CD4-positive, alpha-beta T cell treated with Interleukin-1 beta for 1 hour (primary cell): ENCODE data around the gene PDZRN3.

Experiments
- DNase-seq, 2 donors: peaks; one replicate each; pipeline ENCODE4 v3.0.0-alpha.2; 2020 to 2022

PDZRN3 gene

DNA sequence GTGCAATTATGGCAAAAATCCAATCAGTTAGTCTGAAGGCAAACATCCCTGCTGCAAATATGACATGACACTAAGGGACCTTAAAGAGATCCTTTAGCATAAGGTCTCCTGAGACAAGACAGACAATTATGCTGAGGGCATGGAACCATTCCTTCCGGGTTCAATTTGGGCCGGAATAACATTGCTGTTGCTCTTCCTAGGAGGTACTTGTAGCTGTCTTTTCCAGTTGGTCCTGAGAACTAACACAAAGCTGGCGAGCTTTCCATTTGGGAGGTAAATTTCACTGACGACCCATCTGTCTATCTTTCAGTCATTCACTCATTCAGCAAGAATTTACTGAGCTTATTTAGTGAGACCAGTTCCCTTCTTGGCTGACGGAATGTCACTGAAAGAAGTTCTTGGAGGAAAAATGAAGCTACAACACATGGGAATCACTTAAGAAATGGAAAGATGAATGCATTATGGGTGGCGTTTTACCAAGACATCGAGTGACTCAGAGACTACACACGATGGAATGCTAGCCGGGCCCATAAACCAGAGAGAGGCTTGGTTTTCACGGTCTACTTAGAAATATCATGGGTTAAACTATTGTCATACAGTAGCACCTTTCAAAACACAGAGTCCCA, 215.5 kb downstream of the PDZRN3 start:
- DNase-seq: no peak

DNA sequence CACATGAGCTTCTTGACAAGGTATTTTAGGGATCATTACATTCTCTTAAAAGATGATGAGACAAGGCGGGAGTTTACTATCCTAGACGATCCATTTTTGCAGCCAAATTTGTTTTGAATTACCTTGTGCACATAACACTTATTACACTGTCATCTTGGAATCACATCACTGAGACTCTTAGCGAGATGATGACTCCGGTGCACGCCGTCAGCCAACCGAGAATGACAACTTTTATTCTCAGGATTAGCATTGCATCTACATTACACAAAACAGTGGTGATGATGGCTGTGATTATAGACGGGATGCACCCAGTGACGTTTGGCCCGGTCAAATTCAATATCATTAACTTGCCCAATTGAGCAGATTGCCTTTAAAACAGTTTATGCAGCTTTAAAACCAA, 216.1 kb downstream of the PDZRN3 start:
- DNase-seq: no peak

DNA sequence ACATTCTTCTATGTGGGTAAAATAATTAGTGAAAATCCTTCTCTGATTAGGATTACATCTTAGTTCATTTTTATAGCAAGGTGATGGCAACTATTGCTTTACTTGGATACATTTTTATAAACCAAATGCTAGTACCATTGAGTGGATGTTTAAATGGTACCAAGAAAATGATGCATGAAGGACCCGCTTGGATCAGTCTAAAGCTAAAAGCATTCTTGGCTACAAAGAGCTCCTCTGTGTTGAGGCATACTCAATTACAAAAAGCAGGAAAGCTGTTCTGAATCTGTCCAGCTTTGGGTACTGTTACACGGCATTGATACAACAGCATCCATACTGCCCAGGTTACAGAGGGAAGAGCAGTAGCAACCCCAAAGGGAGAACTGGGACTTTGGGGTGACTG, 217.2 kb downstream of the PDZRN3 start:
- no peak for DNase-seq

DNA sequence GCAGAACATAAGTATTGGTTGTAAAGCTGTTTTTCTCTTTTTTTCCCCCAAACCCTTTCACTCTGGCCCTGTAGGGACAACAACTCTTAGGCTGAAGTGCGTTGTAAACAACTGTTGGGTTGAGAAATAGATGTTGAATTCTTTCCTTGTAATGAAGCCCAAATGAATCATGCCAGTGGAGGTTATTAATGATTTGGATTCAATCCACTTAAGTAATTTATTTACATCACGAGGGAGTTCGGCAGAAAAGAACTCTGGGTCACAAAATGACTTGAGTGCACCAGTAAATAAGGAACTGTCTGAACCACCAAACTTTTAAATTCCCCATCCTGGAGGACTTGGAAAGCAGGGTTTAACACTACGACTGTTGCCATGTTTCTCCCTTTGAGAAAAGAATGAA, 218.9 kb downstream of the PDZRN3 start:
- DNase-seq: no peak

DNA sequence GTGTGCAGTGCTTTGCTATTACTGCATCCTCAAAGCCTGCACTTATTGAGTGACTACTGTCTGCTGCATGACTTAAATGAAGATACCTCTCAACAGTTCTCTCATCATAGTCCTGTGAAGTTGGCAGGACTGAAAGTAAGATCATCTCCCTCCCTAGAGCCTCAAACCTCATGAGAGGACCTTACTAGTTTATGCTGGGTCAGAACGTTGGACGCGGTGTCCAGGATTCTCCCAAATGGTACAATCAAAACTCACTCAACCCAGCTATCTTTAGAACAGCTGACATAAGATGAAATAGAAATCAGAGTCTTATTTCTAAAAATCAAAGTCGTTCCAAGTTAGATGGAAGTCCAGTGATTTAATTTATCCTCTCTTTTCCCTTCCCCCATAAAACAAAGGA, 219.7 kb downstream of the PDZRN3 start:
- DNase-seq: no peak

DNA sequence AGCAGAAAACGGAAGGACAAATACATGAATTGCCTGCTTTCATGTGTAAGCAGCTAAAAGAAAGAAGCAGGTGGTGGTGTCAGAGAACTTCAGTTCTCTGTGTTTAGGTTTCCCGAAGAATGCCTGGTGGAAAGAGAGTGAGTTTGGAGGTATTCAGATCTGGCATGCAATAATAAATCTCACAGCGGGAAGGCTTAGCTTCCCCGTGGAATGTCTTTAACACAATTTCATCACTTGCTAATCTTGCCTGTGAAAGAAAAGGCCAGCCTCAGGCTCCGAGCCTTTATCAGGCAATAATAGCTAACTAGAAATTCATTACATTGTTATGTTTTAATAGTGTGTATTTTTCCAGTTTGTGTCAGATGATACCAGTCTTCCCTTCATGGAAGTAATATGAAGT, 220.3 kb downstream of the PDZRN3 start:
- no peak for DNase-seq

- DNase-seq: no peak
Observed at GRCh38 chr3:73403444-73403843, 221.3 kb downstream of the PDZRN3 start.

GRCh38 chr3:73401616-73402279, 223.0 kb downstream of the PDZRN3 start:
- no peak for DNase-seq

- no peak for DNase-seq
Observed at GRCh38 chr3:73401059-73401458, 223.7 kb downstream of the PDZRN3 start.

GRCh38 chr3:73399666-73400253, 225.0 kb downstream of the PDZRN3 start:
- no peak for DNase-seq

GRCh38 chr3:73399106-73399505, 225.6 kb downstream of the PDZRN3 start:
- DNase-seq: no peak

GRCh38 chr3:73398084-73398483, 226.7 kb downstream of the PDZRN3 start:
- no peak for DNase-seq

DNA sequence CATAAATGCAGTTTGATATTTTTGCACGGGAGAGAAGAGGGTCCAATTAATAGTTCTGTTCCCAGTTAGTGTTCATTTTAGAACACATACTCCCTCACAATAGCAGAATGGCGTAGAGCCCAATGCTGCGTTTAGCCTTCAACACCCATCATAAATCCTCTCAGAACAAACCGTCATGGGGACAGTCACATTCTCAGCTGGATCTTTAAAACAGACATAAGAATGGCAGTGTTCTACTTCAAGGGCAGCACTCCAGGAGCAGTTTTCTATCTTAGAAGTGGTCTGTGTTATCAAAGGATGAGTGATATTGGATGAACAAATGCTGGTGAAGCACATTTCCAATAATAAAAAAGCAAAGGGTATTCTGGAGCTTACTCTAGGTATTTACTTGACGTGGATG, 230.5 kb downstream of the PDZRN3 start:
- DNase-seq: no peak

DNA sequence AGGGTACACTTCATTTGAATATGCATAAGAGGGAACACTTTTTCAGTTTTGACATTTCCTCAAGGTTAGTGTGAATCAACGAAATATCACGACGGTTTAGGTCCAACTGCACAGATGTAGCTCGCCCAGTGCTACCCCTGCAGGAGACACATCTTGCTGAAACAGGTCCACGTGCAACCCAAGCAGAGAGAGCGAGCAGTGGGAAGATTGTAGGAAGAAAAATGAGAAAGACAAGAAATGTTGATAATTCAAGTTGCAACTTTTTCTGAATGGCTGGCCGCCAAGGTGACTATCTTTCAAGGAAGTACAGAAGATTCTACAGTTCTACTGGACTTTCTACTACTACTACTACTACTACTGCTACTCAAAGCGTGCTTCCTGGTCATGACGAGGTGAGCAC, 231.7 kb downstream of the PDZRN3 start:
- no peak for DNase-seq

DNA sequence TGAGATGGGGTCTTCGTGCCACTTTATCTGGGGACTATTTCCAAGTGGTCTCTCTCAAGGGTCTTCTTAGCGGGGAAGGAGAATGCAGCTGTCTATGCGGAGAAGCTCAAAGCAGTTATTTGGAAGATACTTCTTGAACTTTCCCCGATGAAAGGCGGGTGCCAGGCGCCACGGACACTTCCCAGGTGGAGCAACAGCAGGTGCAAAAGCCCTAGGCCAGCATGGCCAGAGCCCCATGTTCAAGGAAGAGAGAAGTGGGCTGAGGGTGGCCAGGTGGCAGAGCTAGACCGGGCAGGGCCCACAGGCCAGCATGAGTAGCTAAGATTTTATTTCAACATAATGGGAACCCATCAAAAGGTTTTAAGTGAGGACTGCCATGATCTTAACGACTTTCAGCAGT, 232.8 kb downstream of the PDZRN3 start:
- no peak for DNase-seq

DNA sequence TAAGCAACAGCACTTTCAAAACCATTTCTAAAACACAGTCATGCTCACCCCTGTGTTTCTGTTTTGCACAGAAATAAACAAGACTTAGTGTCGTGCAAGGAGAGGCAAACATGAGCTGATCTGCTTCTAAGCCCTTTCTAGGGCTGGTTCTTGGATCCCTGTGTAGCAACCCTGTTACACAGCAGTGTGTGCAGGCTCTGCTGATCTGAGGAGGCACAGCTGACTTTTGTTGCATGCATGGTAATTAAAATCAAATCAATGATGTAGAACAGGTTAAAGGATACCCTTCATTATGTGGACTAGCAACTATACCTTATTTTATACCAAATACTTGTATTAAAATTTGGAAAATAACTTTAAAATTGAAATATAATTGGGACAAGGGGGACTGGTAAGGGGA, 234.8 kb downstream of the PDZRN3 start:
- DNase-seq: no peak

GRCh38 chr3:73389117-73389813, 235.5 kb downstream of the PDZRN3 start:
- DNase-seq: no peak

- DNase-seq: no peak
Observed at GRCh38 chr3:73385568-73385967, 239.2 kb downstream of the PDZRN3 start.

GRCh38 chr3:73384091-73384906, 240.4 kb downstream of the PDZRN3 start:
- no peak for DNase-seq

GRCh38 chr3:73383470-73384049, 241.2 kb downstream of the PDZRN3 start:
- DNase-seq: no peak

DNA sequence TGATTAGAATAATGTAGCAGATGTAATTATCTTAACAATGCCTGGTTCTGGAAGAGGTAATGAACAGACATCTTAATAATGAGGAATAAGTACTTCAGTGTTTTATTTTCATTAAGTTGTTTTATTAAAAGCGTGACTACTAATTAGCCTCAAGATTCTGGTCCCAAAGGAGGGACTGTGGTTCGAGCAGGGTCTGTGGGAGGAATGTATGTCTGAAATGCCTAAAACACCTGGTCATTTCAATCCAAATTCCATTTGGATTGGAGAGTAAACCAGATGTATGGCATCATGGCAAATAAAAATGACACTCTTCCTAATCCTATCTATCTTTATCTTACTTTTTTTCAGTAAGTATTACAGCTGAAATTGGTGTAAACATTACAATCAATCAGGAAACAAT, 243.2 kb downstream of the PDZRN3 start:
- DNase-seq: no peak

DNA sequence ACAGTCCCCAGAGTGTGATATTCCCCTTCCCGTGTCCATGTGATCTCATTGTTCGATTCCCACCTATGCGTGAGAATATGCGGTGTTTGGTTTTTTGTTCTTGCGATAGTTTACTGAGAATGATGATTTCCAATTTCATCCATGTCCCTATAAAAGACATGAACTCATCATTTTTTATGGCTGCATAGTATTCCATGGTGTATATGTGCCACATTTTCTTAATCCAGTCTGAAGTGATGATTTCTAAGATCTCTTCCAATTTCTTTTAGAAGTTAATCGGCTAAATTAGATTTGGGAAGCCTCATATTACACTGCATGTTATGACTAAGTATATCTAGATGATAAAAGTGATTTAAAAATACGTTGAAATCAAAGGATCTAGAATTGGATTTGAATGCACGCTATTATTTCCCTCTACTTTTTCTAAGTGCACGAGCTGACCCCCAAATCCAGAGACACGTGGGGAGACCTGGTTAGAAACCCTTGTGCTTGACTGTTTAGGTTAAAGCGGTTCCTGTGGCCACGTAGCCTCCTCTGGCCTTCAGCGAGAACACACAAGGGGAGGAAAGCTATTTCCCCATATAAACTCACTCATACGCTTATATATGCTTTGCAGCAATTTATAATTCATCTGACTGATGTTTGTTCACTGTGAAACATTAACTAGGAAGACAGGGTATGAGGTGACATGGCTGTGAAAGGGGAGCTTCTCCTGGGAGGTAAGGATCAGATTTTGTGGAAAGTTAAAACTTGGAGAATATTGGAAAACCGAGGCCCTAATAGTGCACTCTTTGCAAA, 243.8 kb downstream of the PDZRN3 start:
- DNase-seq: no peak
